Endothelial cell of coronary artery (primary cell): ENCODE measurements around the gene GIPC1. TPM values are rescaled to one million over a fixed set of nuclear protein-coding genes. Genes with fewer than 3 reads are reported as not detected.

ENCODE experiments used
- total RNA-seq: library from RNA; depleted of rRNA; stranded (reverse); fragments of >200 nt; gene quantifications from 2 replicates; pipeline ENCODE4 v1.2.3, GENCODE V29; 2014

GIPC1 gene
- 134 and 147 TPM in 2 replicates for total RNA-seq

DNA sequence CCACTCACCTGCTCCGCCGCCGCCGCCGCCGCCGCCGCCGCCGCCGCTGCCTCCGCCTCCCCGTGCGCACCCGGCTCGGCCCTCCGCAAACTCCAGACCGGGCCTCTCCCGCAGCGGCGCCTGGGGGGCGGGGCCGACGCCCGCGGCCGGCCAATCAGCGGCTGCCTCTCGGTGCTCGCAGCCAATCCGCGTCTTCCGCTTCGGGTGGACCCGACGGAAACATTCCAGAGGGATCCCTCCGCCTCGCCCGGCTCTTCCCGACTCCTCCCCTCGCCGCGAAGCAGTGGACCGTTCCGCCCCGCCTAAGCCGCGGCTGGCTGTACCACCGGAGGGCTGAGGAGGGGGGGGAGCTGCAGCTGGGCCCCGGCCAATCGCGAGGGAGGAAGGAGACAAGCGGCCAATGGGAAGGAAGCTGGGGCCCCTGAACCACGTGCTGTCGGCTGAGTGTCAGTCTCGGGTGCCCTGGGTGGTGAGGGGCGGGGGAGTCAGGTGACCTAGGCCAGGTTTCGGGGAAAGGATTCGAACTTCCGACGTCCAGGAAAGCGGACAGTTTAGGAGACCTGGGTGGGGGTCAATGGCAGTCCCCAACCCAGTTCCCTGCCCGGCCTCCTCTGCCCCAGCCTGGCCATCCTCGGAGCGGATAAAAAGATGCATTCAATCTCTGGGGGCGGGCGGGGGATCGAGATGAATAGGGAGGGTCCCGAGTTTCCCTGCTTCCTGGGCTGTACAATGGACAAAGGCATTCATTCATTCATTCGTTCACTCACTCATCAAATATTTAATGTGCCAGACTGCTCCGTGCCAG lies at the start of gene GIPC1:
TSS of gene GIPC1 (minus strand) at position 99 of the 805 bp plus-strand sequence. CDS start 13,151 bp downstream, outside the sequence.

DNA sequence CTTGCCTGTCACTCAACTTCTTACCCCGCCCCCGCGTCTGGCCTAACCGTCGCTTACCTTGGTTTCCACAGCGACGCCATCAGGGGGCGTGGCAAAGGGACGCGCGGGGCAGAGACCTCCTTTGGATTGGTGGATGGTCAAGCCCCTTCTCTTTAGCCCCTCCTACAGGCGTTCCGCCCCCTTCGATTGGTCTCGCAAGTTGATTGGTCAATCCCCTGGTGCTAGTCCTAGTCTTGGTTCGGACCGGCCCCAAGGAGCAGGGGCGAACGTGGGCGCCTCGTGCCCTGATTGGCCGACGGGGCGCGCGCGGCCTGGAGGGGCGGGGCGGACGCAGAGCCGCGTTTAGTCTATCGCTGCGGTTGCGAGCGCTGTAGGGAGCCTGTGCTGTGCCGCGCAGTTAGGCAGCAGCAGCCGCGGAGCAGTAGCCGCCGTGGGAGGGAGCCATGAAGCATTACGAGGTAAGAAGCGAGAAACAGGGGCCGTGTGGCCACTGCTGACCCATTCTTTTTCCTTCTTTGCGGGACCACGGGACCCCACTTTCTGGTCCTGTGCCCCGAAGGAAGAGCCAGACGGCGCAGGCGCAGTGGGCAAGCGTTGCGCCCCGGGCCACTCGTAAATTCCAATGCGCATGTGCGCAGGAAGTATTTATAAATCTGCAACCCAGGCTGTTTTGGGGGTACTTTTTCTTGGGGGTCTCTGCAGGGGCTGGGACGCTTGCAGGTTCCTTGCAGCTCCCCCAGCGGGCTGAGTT lies 33.5 kb upstream of the GIPC1 start, which contains the start of gene TECR:
TSS of gene TECR (plus strand) at position 341 of the 751 bp plus-strand sequence. CDS start at position 444, 103 bp downstream.

GRCh38 chr19:14517840-14518505 lies 22.0 kb upstream of the GIPC1 start, which contains the start of gene DNAJB1:
TSS of gene DNAJB1 (minus strand) at chr19:14518397. CDS start at chr19:14518349, 48 bp downstream.

DNA sequence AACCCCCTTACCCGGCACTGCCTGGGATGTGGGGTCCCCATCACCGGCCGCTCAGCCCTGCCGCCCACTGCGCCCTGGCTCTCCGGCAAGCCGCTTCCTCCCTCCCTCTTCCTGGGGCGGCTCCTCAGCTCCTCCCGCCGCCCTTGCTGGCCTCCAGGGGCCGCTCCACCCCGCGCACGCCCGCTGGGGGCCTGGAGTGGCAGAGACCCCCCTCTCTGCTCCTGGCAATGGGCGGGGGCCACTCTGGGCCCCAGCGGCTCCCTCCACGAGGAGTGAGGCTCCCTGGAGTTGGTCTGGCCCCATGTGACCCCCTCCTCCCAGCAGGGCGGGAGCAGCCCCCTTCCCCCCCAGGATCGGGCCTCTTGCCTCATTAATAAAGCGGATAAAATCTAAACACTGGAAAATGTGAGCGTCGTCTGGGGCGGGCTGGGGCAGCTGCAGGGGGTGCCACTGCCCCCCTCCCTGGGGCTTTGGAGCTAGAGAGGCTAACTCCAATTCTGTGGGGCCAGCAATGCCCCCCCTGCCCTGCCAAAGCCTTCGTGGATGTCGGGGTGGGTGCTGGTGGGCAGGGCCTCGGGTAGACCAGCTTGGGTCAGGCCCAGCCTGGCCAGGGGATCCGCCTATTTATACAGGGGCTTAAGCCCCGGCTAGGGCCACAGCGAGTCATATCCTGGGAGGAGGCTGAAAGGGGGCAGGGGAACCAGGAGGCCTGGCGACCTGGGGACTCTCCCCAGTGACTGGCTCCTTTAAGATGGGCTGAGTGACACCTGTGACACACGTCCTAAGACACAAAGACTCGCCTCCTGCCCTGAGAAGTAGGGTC lies 20.5 kb downstream of the GIPC1 start, which contains the start of gene PTGER1:
TSS of gene PTGER1 (minus strand) at position 104 of the 823 bp plus-strand sequence. CDS start 1,034 bp downstream, outside the sequence.

GRCh38 chr19:14432791-14433553 lies 63.0 kb downstream of the GIPC1 start, which contains the start of gene PKN1:
TSS of gene PKN1 (plus strand) at chr19:14433306. CDS start at chr19:14433522, 216 bp downstream.

Other genes with a start within 250 kb of the GIPC1 start
- 5.4 and 10.5 TPM in 2 replicates for gene ADGRE5, start 114.7 kb downstream of the GIPC1 start, total RNA-seq
- gene DDX39A, start 76.8 kb downstream of the GIPC1 start, total RNA-seq: 50.0 and 86.0 TPM in 2 replicates
- gene PKN1, start 62.8 kb downstream of the GIPC1 start, total RNA-seq: 263 and 295 TPM in 2 replicates
- 0.27 and 0.28 TPM in 2 replicates for gene PTGER1, start 20.8 kb downstream of the GIPC1 start, total RNA-seq
- 36.8 and 45.4 TPM in 2 replicates for gene DNAJB1, start 22.3 kb upstream of the GIPC1 start, total RNA-seq
- gene TECR, start 33.5 kb upstream of the GIPC1 start, total RNA-seq: 19.5 and 21.3 TPM in 2 replicates
- gene NDUFB7, start 75.9 kb upstream of the GIPC1 start, total RNA-seq: 283 and 352 TPM in 2 replicates
- gene CLEC17A, start 87.0 kb upstream of the GIPC1 start, total RNA-seq: not detected in 2 replicates
- not detected in 2 replicates for gene ADGRE3, start 178.7 kb upstream of the GIPC1 start, total RNA-seq
- 11.2 and 17.7 TPM in 2 replicates for gene ZNF333, start 193.9 kb upstream of the GIPC1 start, total RNA-seq